Skin of body (tissue), 2 donors: ENCODE measurements around the gene IL33. TPM values are rescaled to one million over a fixed set of nuclear protein-coding genes. Genes with fewer than 3 reads are reported as not detected.
"Not testable (repeated sequence)": the region's sequence is repeated elsewhere in the genome, so short reads cannot be mapped to it uniquely, and the experiment has no call there.

Experiments
- DNase-seq: peaks from one replicate; lab custom pipeline; 2025; lab: John Stamatoyannopoulos, UW
- total RNA-seq: library from RNA; depleted of rRNA; stranded (reverse); fragments of >200 nt; gene quantifications from one replicate; pipeline ENCODE4 v1.2.3, GENCODE V29; 2014

The IL33 gene
- 28.1 TPM for total RNA-seq

- DNase-seq, result peak; percentile 13
Observed at GRCh38 chr9:6215562-6215961, at the start of gene IL33. Gene IL33, plus strand, starts transcription at chr9:6215807. Its CDS starts 25,888 bp downstream, at chr9:6241695.

- DNase-seq, result no peak
Observed at GRCh38 chr9:6171667-6172066, 43.9 kb upstream of the IL33 start.

GRCh38 chr9:6173914-6174313 is 41.7 kb upstream of the IL33 start:
- no peak for DNase-seq

GRCh38 chr9:6182549-6183226 is 32.9 kb upstream of the IL33 start:
- not testable (repeated sequence) for DNase-seq

- DNase-seq, result no peak
Observed at GRCh38 chr9:6183227-6183551, 32.4 kb upstream of the IL33 start.

GRCh38 chr9:6183627-6184026 is 32.0 kb upstream of the IL33 start:
- DNase-seq, result no peak

- no peak for DNase-seq
Observed at GRCh38 chr9:6184749-6185645, 30.6 kb upstream of the IL33 start.

- DNase-seq, result no peak
Observed at GRCh38 chr9:6186691-6187090, 28.9 kb upstream of the IL33 start.

GRCh38 chr9:6187272-6187671 is 28.3 kb upstream of the IL33 start:
- no peak for DNase-seq

GRCh38 chr9:6188466-6188865 is 27.1 kb upstream of the IL33 start:
- DNase-seq, result no peak

GRCh38 chr9:6188906-6189305 is 26.7 kb upstream of the IL33 start:
- DNase-seq, result no peak

GRCh38 chr9:6194934-6195333 is 20.7 kb upstream of the IL33 start:
- no peak for DNase-seq

GRCh38 chr9:6195714-6196360 is 19.8 kb upstream of the IL33 start:
- DNase-seq, result no peak

GRCh38 chr9:6197330-6197729 is 18.3 kb upstream of the IL33 start:
- no peak for DNase-seq

- DNase-seq, result no peak
Observed at GRCh38 chr9:6198251-6198650, 17.4 kb upstream of the IL33 start.

- DNase-seq, result no peak
Observed at GRCh38 chr9:6199596-6199995, 16.0 kb upstream of the IL33 start.

GRCh38 chr9:6200761-6201160 is 14.8 kb upstream of the IL33 start:
- DNase-seq, result no peak

- no peak for DNase-seq
Observed at GRCh38 chr9:6209966-6210365, 5.6 kb upstream of the IL33 start.

GRCh38 chr9:6212722-6213375 is 2.8 kb upstream of the IL33 start:
- no peak for DNase-seq

GRCh38 chr9:6214434-6214833 is 1.2 kb upstream of the IL33 start:
- no peak for DNase-seq

GRCh38 chr9:6214903-6215302 is 704 bp upstream of the IL33 start:
- DNase-seq, result no peak

GRCh38 chr9:6216002-6216401 is 395 bp downstream of the IL33 start:
- no peak for DNase-seq
